GM19099 (cell line): ENCODE results near the gene CALU.

Source experiments
- POLR2A ChIP-seq: IDR thresholded peaks from 3 replicates; pipeline ENCODE4 v1.6.1; 2011; ENCODE audit warnings: low read depth; ENCODE audit not compliant: insufficient read length; ENCODE audit errors: extremely low read depth

CALU gene

GRCh38 chr7:128781851-128782250 lies 42.7 kb downstream of the CALU start:
- no peak for TF ChIP-seq POLR2A

GRCh38 chr7:128783143-128783861 lies 44.1 kb downstream of the CALU start:
- no peak for TF ChIP-seq POLR2A

- TF ChIP-seq POLR2A, result no peak
These were observed 46.6 kb downstream of the CALU start for GRCh38 chr7:128785738-128786137.

GRCh38 chr7:128788446-128789412 lies 49.6 kb downstream of the CALU start:
- TF ChIP-seq POLR2A, result no peak

GRCh38 chr7:128790315-128791041 lies 51.3 kb downstream of the CALU start:
- no peak for TF ChIP-seq POLR2A

GRCh38 chr7:128791121-128791971 lies 52.2 kb downstream of the CALU start, which contains the start of gene CCDC136:
Gene CCDC136, plus strand, starts transcription at chr7:128791968. Its CDS starts 444 bp downstream, at chr7:128792412.
- peak; percentile 43 for TF ChIP-seq POLR2A

GRCh38 chr7:128791972-128792327 lies 52.8 kb downstream of the CALU start:
- TF ChIP-seq POLR2A, result no peak

GRCh38 chr7:128792471-128793180 lies 53.5 kb downstream of the CALU start:
- no peak for TF ChIP-seq POLR2A

GRCh38 chr7:128793181-128793547 lies 54.0 kb downstream of the CALU start:
- TF ChIP-seq POLR2A, result no peak

GRCh38 chr7:128794020-128794419 lies 54.9 kb downstream of the CALU start:
- no peak for TF ChIP-seq POLR2A

- no peak for TF ChIP-seq POLR2A
These were observed 55.3 kb downstream of the CALU start for GRCh38 chr7:128794436-128794835.

GRCh38 chr7:128795129-128795528 lies 56.0 kb downstream of the CALU start:
- TF ChIP-seq POLR2A, result no peak

- no peak for TF ChIP-seq POLR2A
These were observed 57.2 kb downstream of the CALU start for GRCh38 chr7:128796327-128796726.

- TF ChIP-seq POLR2A, result no peak
These were observed 60.3 kb downstream of the CALU start for GRCh38 chr7:128799451-128799850.
